H9 (cell line): ENCODE results near the gene GPR161. TPM values are rescaled to one million over a fixed set of nuclear protein-coding genes. Genes with fewer than 3 reads are reported as not detected.

Experiments
- DNase-seq: peaks from one replicate; pipeline ENCODE4 v3.0.0-alpha.2; 2017
- H2AFZ ChIP-seq: one replicate; pipeline ENCODE4 v1.6.1; 2013; ENCODE audit warnings: mild to moderate bottlenecking, low read length, control low read depth, moderate library complexity
- H2AK5ac ChIP-seq: 2 replicates; pipeline ENCODE4 v1.6.1; 2013; ENCODE audit warnings: low read length, control low read depth, mixed read lengths; ENCODE audit not compliant: insufficient read length
- H2BK120ac ChIP-seq: one replicate; pipeline ENCODE4 v1.6.1; 2013; ENCODE audit warnings: low read depth, mild to moderate bottlenecking, low read length, control low read depth, inconsistent platforms; ENCODE audit not compliant: poor library complexity, severe bottlenecking
- H2BK12ac ChIP-seq: 2 replicates; pipeline ENCODE4 v1.6.1; 2013; ENCODE audit warnings: low read length, control low read depth, mixed read lengths, low read depth; ENCODE audit not compliant: insufficient read length
- H2BK15ac ChIP-seq: 2 replicates; pipeline ENCODE4 v1.6.1; 2013; ENCODE audit warnings: low read depth, low read length, control low read depth
- H2BK20ac ChIP-seq: one replicate; pipeline ENCODE4 v1.6.1; 2013; ENCODE audit warnings: low read depth, mild to moderate bottlenecking, low read length, control low read depth, inconsistent platforms; ENCODE audit not compliant: poor library complexity, severe bottlenecking
- H2BK5ac ChIP-seq: 2 replicates; pipeline ENCODE4 v1.6.1; 2013; ENCODE audit warnings: low read length, control low read depth, mixed read lengths; ENCODE audit not compliant: insufficient read length
- H3K14ac ChIP-seq: 2 replicates; pipeline ENCODE4 v1.6.1; 2013; ENCODE audit warnings: low read length, control low read depth; ENCODE audit not compliant: insufficient read depth
- H3K18ac ChIP-seq: 2 replicates; pipeline ENCODE4 v1.6.1; 2013; ENCODE audit warnings: low read depth, mild to moderate bottlenecking, mixed read lengths, low read length, control low read depth; ENCODE audit not compliant: insufficient read length
- H3K23ac ChIP-seq: 2 replicates; pipeline ENCODE4 v1.6.1; 2013; ENCODE audit warnings: low read length, control low read depth, mixed read lengths, low read depth; ENCODE audit not compliant: insufficient read length
- H3K23me2 ChIP-seq: 2 replicates; pipeline ENCODE4 v1.6.1; 2013; ENCODE audit warnings: low read depth, mild to moderate bottlenecking, mixed read lengths, low read length, control low read depth; ENCODE audit not compliant: insufficient read length, poor library complexity, severe bottlenecking
- H3K27ac ChIP-seq: 2 replicates; pipeline ENCODE4 v1.5.1; 2013; ENCODE audit warnings: low read length, control low read depth, mixed read lengths, low read depth; ENCODE audit not compliant: insufficient read length
- H3K27me3 ChIP-seq: 2 replicates; pipeline ENCODE4 v1.6.1; 2013; ENCODE audit warnings: low read length, control low read depth, inconsistent platforms; ENCODE audit not compliant: insufficient read depth
- H3K4ac ChIP-seq: 2 replicates; pipeline ENCODE4 v1.6.1; 2013; ENCODE audit warnings: low read depth, mild to moderate bottlenecking, control low read depth, inconsistent platforms, low read length, moderate library complexity
- H3K4me1 ChIP-seq: 2 replicates; pipeline ENCODE4 v1.6.1; 2013; ENCODE audit warnings: low read length, control low read depth, inconsistent platforms; ENCODE audit not compliant: insufficient read depth
- H3K4me2 ChIP-seq: 2 replicates; pipeline ENCODE4 v1.6.1; 2013; ENCODE audit warnings: low read length, control low read depth, mixed read lengths; ENCODE audit not compliant: insufficient read length, insufficient read depth
- H3K56ac ChIP-seq: 2 replicates; pipeline ENCODE4 v1.6.1; 2013; ENCODE audit warnings: low read depth, mild to moderate bottlenecking, mixed read lengths, low read length, control low read depth; ENCODE audit not compliant: insufficient read length
- H3K79me1 ChIP-seq: 2 replicates; pipeline ENCODE4 v1.6.1; 2013; ENCODE audit warnings: low read depth, mild to moderate bottlenecking, moderate library complexity, low read length, control low read depth, inconsistent platforms; ENCODE audit not compliant: insufficient read depth, poor library complexity, severe bottlenecking
- H3K79me2 ChIP-seq: 2 replicates; pipeline ENCODE4 v1.6.1; 2013; ENCODE audit warnings: low read length, control low read depth, inconsistent platforms; ENCODE audit not compliant: insufficient read depth
- H3K9ac ChIP-seq: 2 replicates; pipeline ENCODE4 v1.6.1; 2013; ENCODE audit warnings: low read length, control low read depth, mixed read lengths; ENCODE audit not compliant: insufficient read length; ENCODE audit errors: extremely low read depth
- H3K9me3 ChIP-seq: one replicate; pipeline ENCODE4 v1.6.1; 2013; ENCODE audit warnings: low read depth, low read length, inconsistent platforms; ENCODE audit not compliant: control insufficient read depth
- H3T11ph ChIP-seq: one replicate; pipeline ENCODE4 v1.6.1; 2013; ENCODE audit warnings: mild to moderate bottlenecking, low read length, control low read depth, inconsistent platforms
- H4K20me1 ChIP-seq: one replicate; pipeline ENCODE4 v1.6.1; 2013; ENCODE audit not compliant: control insufficient read depth, insufficient read length, insufficient read depth
- H4K5ac ChIP-seq: 2 replicates; pipeline ENCODE4 v1.6.1; 2013; ENCODE audit warnings: low read depth, mild to moderate bottlenecking, mixed read lengths, low read length, control low read depth; ENCODE audit not compliant: insufficient read length
- H4K8ac ChIP-seq: replicated peaks from 2 replicates; pipeline ENCODE4 v1.6.1; 2013; ENCODE audit warnings: low read length, control low read depth, mixed read lengths, low read depth; ENCODE audit not compliant: insufficient read length
- H4K91ac ChIP-seq: 2 replicates; pipeline ENCODE4 v1.6.1; 2013; ENCODE audit warnings: low read depth, mild to moderate bottlenecking, moderate library complexity, mixed read lengths, low read length, control low read depth; ENCODE audit not compliant: insufficient read length
- H3K27ac Mint-ChIP-seq, 3 experiments: 2 replicates in 2 of 3; 3 replicates in 1 of 3; pipeline ENCODE4 v1.8.0; 2020 to 2021; ENCODE audit warnings: mixed read lengths in 3 of 3, mild to moderate bottlenecking in 1 of 3, moderate library complexity in 1 of 3
- H3K27me3 Mint-ChIP-seq: 2 replicates; pipeline ENCODE4 v1.8.0; 2021; ENCODE audit warnings: low read depth, mild to moderate bottlenecking, moderate library complexity, mixed read lengths
- H3K36me3 Mint-ChIP-seq, 3 experiments: 2 replicates in 2 of 3; 3 replicates in 1 of 3; pipeline ENCODE4 v1.8.0; 2020 to 2021; ENCODE audit warnings: low read depth in 3 of 3, mixed read lengths in 3 of 3; ENCODE audit not compliant: insufficient read depth in 1 of 3
- H3K4me1 Mint-ChIP-seq, 2 experiments: 2 replicates each; pipeline ENCODE4 v1.8.0; 2020; ENCODE audit warnings: mixed read lengths in 2 of 2
- H3K4me3 Mint-ChIP-seq, 2 experiments: 2 replicates in 1 of 2; 3 replicates in 1 of 2; pipeline ENCODE4 v1.8.0; 2020 to 2021; ENCODE audit warnings: mild to moderate bottlenecking in 2 of 2, mixed read lengths in 2 of 2, moderate library complexity in 1 of 2
- H3K9me3 Mint-ChIP-seq, 2 experiments: 2 replicates in 1 of 2; 3 replicates in 1 of 2; pipeline ENCODE4 v1.8.0; 2020; ENCODE audit warnings: mild to moderate bottlenecking in 2 of 2, mixed read lengths in 2 of 2, moderate library complexity in 1 of 2
- WGBS: extraction: QIAGEN DNeasy Blood & Tissue Kit; methylation state at CpG from one replicate; pipeline ENCODE4 v1.1.7; 2013; ENCODE audit warnings: missing lambda C conversion rate, low lambda C conversion rate, mixed read lengths; ENCODE audit not compliant: insufficient read length; ENCODE audit errors: extremely low coverage; 5-methylcytosine and 5-hydroxymethylcytosine counted together
- total RNA-seq: library from RNA; stranded (reverse); gene quantifications from 2 replicates; pipeline ENCODE4 v1.2.1, GENCODE V29; 2021
- TF ChIP-seq, protein P1 (sequence below): fragments of 200-600 bp; sonication (generic); conservative IDR thresholded peaks from 3 replicates; pipeline ENCODE4 v1.8.0; 2021; ENCODE audit warnings: antibody characterized with exemption, mild to moderate bottlenecking

The GPR161 gene
- total RNA-seq, 1 experiment from 2014 or later, result 10.6 TPM

DNA sequence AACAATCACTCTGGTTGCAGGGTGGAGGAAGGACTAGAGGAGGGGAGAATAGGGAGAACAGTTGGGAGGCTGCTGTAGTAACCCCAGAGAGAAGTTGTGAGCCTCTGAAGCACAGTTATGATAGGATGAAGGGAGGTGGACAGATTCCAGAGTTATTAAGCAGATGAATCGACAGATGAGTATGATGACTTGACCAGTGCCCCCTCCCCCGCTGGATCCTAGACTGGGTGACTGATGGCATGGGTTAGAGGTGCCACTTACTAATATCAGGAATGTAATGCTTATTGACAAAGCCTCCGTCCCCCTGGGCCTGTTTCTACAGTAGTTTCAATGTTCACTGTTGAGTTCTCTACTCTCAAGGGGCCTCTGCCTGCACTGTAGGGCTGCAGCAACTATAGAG is 28.0 kb upstream of the GPR161 start:
- whole genome bisulfite sequencing, result no CpG with 5 or more reads among the region's 3 CpGs
- Mint-ChIP-seq H3K27ac (no peak overlapping the region), H3K9me3 (peaks cover 6 to 8% of the 10 kb centered on the region in 2 experiments; a peak in 4 of 5 replicates), H3K4me3 (no peak overlapping the region), H3K27me3 (no peaks in the 10 kb centered on the region; the same call in 1 of the 2 replicates), H3K36me3 (0 out of 7 replicates have a peak, but pooled peaks cover 0 to 3% (median 0%) of the 10 kb centered on the region in 3 experiments), H3K4me1 (no peaks in the 10 kb centered on the region)
- H2BK20ac ChIP-seq, result no peak overlapping the region
- H2BK12ac ChIP-seq, result no peak overlapping the region
- no peaks in the 10 kb centered on the region for H3K79me2 ChIP-seq
- no peaks in the 10 kb centered on the region for H3K9me3 ChIP-seq
- no peak overlapping the region for H2AFZ ChIP-seq
- no peak overlapping the region for H3K23ac ChIP-seq
- no peak overlapping the region for H3K14ac ChIP-seq
- no peak overlapping the region for H4K8ac ChIP-seq
- H2AK5ac ChIP-seq, result no peak overlapping the region
- no peak overlapping the region for H3K56ac ChIP-seq
- H3K4me1 ChIP-seq, result no peaks in the 10 kb centered on the region
- no peaks in the 10 kb centered on the region for H3K79me1 ChIP-seq
- no peak overlapping the region for H4K5ac ChIP-seq
- no peak overlapping the region for H3T11ph ChIP-seq
- no peak for DNase-seq
- H3K27ac ChIP-seq, result no peak overlapping the region
- no peaks in the 10 kb centered on the region for H4K20me1 ChIP-seq
- H2BK5ac ChIP-seq, result no peak overlapping the region
- TF ChIP-seq, protein P1, sequence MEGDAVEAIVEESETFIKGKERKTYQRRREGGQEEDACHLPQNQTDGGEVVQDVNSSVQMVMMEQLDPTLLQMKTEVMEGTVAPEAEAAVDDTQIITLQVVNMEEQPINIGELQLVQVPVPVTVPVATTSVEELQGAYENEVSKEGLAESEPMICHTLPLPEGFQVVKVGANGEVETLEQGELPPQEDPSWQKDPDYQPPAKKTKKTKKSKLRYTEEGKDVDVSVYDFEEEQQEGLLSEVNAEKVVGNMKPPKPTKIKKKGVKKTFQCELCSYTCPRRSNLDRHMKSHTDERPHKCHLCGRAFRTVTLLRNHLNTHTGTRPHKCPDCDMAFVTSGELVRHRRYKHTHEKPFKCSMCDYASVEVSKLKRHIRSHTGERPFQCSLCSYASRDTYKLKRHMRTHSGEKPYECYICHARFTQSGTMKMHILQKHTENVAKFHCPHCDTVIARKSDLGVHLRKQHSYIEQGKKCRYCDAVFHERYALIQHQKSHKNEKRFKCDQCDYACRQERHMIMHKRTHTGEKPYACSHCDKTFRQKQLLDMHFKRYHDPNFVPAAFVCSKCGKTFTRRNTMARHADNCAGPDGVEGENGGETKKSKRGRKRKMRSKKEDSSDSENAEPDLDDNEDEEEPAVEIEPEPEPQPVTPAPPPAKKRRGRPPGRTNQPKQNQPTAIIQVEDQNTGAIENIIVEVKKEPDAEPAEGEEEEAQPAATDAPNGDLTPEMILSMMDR, result no peak
- no peak overlapping the region for H4K91ac ChIP-seq
- H3K4me2 ChIP-seq, result no peak overlapping the region
- no peaks in the 10 kb centered on the region for H3K23me2 ChIP-seq
- no peak overlapping the region for H3K9ac ChIP-seq
- no peak overlapping the region for H2BK120ac ChIP-seq
- no peak overlapping the region for H2BK15ac ChIP-seq
- no peak overlapping the region for H3K4ac ChIP-seq
- no peaks in the 10 kb centered on the region for H3K27me3 ChIP-seq
- H3K18ac ChIP-seq, result no peak overlapping the region
